GM21529 (cell line): ENCODE measurements around the gene SHE.

Source experiments
- ATAC-seq: cut with Tn5 transposase; IDR thresholded peaks from one replicate; pipeline ENCODE4 v1.9.1; 2021; ENCODE audit not compliant: unreplicated experiment

The SHE gene

DNA sequence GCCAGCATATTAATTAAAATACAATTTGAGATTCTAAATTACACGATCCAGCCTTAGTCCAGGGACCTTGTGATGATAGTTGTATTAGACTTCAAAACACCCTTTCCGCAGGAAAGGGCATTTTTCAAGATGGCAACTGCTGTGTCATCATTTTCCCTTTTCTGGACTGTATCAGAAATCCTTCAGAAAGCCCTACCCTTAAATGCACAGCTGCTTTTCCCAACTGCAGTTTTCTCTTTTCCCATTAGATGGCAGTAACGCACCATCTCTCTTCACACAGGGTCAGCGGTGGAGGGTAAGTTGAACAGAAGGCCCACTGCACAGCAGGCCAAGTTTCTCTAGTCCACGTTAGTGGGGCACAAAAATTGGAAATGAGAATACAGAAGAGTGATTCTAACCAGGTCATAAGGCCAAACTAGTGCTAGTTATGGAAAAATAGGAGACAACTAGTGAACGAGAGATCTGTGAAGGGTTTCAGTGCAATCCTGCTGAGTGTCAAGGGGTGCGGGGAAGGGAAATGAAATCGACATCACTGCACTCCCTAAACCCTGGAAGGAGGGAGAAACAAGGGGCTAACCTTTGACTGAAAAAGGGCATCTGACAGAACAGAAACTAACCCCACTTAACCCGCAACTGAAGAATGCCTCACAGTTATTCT, 22.3 kb downstream of the SHE start:
- ATAC-seq = no peak

DNA sequence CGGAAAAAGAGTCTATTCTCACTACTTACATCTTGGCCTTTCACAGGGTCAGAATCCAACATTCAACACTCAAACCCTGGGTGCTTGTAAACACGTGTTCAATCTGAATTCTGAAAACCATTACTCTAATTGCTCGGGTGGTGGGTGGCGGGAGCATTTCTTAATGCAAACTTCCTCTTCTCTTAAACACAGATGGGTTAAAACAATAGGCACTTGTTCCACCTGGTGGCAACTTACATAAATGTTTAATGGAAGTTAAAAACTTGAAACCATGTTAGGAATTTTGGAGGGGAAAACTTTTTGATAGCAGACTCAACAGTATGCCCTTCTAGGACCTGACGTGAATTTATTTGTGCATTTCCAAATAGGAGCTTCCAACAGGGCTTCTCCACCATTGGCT, 23.6 kb downstream of the SHE start:
- ATAC-seq = no peak

DNA sequence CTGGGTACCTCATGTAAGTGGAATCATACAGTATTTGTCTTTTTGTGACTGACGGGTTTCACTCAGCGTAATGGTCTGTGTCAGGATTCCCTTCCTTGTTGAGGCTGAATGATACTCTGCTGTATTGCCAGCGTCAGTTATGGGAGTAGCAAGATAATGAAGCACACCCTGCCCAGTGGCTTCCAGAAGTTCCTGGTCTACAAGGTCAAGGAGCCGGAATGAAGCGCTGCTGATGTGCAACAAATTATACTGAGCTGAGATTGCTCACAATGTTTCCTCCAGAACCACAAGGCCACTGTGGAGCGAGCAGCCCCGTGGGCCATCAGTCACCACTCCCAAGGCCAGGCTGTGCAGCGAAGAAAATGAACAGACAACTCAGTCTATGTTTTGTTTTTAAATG, 24.2 kb downstream of the SHE start:
- ATAC-seq = no peak

DNA sequence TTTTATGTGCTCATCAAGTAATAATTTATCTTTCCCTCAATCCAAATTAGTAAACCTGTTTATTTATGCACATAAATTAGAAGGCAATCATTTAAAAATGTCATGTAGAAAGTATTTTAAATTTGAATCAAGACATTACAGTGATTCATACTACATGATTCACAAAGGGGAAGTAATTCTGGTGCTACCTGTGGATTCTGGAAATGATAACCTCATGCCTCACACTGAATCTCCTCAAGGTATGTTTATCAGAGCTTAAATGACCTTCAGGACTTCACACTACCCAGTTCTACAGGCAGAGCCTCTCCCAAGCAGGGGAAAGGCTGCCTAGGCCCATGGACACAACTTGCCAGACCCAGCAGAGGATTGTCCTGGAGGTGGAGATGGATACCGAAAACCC, 25.4 kb downstream of the SHE start:
- no peak for ATAC-seq

DNA sequence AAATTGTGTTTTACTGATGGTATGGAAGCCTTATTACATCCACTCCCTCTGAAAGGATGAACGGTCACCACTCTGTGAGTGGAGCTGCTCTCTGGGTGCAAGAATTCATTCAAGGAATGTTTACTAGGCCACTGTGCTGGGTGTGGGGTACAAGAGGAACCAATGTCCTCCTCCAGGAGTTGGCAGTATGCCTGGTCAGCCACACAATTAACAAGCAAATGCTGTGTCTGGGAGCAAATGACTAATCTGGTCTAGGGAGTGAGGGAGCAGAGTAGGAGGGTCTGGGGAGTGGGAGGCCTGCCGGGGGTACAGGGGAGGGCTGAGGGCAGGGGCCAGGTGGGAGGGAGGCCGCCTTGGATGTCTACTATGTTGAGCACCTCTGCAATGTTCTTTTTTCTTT, 27.4 kb downstream of the SHE start:
- ATAC-seq = no peak

DNA sequence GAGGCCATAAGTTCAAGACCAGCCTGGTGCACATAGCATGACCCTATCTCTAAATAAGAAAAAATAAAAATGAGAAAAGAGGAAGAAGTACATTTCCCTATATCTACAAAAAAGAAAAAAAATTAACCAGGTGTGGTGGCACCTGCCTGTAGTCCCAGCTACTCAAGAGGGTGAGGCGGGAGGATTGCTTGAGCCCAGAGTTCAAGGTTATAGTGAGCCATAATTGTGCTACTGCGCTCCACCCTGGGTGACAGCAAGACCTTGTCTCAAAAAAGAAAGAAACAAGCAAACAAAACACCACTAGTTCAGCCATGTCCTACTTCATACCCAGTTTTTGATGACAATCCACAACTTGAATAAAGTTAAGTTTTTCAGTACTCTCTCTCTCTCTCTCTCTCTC, 30.9 kb downstream of the SHE start:
- no peak for ATAC-seq

DNA sequence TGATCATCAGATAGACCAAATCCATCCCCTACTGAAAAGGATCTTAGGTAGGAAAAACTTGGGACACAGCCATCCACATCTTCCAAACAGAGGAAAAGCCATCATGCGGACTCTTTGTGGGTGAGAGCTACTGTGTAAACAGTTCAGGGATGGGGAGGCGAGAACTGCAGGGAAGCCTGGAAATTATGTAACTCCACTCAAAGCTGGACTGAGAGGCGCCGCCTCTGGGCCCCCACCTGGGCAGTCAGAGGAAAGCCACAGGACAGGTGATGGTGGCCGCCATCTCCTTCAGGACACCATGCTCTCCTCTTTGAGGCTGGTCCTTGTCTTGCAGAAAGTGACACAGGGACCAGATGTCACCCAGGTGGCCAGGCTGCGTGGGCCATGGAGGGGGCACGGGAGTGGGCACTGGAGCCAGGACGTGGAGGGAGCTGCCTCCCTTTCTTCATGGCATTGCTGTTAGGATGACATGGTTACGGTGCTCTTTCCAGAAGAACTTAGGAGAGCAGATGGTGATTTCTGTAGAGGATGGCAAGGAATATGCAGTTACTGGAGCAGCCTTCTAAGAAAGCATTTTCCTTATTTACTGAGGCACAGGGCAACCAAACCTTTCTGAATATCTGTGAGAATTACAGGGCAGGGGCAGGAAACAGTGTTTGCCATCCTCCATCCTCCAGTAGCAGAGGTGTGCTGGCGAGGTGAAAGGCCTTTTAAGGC, 32.2 kb downstream of the SHE start:
- no peak for ATAC-seq

DNA sequence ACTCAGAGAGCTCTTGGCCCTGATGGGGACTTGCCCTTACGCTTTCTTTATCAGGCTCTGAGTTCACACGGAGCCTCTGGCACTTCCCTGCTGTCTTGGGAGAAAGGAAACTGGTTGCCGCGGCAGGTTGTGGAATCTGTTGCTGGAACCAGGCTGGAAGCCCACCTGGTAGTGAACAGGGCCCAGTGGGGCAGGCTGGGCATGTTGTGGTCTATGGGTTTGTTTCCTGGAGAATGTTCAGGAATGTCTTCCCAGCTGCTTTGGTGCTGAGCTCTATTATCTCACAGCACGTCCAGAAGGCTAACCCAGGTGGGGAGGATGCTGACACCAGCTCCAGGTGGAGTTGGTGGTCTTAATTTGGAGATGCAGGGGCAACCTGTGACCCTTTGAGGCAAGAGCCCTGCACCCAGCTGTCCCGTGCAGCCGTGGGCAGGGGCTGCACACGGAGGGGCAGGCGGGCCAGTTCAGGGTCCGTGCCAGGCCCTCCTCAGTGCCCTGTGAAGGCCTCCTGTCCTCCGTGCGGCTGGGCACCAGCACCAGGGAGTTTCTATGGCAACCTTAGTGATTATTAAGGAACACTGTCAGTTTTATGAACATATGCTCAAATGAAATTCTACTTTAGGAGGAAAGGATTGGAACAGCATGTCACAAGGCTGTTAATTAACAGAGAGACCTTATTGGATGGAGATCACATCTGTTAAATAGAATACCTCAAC, 33.5 kb downstream of the SHE start:
- no peak for ATAC-seq

DNA sequence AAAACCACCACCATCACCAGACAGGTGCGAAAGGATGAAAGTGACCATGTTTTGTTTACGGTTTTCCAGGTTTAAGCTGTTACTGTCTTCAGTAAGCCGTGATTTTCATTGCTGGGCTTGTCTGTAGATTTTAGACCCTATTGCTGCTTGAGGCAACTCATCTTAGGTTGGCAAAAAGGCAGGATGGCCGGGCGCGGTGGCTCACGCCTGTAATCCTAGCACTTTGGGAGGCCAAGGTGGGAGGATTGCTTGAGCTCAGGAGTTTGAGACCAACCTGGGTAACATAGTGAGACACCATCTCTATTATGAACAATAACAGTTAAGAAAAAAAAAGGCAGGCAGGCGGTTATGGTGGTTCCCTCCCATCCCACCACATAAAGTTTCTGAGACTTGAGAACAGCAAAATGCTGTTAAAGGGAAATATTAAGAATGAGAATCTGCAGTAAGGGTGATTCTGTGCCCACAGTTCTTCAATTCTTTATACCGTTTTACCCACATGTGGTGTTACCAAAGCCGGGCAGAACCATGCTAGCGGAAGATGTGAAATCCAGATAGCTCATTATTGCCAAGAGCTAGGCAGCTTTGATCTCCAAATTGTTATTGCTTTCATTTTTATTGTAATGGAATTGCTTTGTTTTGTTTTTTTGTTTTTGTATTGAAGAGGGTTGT, 34.6 kb downstream of the SHE start:
- ATAC-seq = no peak

DNA sequence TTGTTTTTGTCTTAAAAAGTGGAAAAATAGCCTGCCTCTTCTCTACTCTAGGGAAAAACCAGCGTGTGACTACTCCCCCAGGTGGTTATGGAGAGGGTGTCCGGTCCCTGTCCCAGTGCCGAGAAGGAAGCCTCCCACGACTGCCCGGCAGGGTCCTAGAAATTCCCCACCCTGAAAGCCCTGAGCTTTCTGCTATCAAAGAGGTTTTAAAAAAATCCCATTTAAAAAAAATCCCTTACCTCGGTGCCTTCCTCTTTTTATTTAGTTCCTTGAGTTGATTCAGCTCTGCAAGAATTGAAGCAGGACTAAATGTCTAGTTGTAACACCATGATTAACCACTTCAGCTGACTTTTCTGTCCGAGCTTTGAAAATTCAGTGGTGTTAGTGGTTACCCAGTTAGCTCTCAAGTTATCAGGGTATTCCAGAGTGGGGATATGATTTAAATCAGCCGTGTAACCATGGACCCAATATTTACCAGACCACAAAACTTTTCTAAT, 35.2 kb downstream of the SHE start:
- ATAC-seq = no peak

DNA sequence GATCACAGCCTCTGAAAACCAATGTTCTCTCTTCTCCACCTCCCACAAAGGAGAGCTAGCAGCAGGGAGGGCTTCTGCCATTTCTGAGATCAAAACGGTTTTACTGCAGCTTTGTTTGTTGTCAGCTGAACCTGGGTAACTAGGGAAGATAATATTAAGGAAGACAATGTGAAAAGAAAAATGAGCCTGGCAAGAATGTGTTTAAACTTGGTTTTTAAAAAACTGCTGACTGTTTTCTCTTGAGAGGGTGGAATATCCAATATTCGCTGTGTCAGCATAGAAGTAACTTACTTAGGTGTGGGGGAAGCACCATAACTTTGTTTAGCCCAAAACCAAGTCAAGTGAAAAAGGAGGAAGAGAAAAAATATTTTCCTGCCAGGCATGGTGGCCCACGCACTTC, 36.0 kb downstream of the SHE start:
- ATAC-seq = no peak

DNA sequence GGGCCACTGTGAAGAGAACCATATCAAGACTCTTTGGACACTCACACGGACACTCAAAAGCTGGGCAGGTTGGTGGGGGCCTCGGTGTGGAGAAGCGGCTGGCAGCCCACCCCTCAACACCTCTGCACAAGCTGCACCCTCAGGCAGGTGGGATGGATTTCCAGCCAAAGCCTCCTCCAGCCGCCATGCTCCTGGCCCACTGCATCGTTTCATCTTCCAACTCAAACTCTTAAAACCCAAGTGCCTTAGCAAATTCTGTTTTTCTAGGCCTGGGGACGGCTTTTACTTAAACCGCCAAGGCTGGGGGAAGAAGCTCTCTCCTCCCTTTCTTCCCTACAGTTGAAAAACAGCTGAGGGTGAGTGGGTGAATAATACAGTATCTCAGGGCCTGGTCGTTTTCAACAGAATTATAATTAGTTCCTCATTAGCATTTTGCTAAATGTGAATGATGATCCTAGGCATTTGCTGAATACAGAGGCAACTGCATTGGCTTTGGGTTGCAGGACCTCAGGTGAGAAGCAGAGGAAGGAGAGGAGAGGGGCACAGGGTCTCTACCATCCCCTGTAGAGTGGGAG, 36.5 kb downstream of the SHE start:
- ATAC-seq = no peak

DNA sequence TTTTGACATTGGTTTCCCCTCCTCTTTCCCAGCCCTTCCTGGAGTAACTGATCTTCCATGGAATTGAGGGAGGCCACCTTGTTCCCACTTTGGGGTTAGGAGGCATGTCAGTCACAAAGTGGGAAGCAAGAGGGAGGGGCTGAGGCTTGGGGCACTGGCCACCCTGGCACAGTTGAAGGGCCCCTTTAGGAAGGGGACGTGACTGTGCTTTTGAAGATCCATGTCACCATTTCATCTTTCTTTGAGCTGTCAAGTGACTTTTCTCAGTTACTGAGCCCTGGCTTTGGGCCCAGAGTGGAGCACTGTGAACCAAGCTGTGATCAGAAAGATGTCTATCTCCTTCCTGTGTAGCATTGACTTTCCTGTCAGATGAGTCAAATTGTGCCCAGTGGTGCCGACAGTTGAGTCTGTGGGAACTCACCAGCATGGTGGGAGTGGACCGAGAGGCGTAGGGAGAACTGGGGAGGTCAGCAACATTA, 38.7 kb downstream of the SHE start:
- ATAC-seq = no peak

DNA sequence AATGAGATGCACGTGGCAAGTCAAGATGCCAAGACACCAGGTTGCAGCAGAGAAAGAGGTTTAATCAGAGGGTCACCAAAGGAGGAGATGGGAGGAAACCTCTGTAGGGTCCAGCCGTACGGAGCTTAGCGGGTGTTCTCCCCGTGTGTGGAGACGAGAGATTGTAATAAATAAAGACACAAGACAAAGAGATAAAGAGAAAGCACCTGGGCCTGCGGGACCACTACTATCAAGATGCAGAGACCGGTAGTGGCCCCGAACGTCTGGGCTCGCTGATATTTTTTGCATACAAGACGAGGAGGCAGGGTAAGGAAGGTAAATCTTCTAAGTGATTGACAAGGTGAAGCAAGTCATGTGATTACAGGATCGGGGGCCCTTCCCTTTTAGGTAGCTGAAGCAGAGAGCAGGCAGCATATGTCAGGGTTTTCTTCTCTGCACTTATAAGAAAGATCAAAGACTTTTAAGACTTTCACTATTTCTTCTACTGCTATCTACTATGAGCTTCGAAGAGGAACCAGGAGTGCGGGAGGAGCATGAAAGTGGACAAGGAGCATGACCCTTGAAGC, 41.4 kb downstream of the SHE start:
- ATAC-seq = no peak

DNA sequence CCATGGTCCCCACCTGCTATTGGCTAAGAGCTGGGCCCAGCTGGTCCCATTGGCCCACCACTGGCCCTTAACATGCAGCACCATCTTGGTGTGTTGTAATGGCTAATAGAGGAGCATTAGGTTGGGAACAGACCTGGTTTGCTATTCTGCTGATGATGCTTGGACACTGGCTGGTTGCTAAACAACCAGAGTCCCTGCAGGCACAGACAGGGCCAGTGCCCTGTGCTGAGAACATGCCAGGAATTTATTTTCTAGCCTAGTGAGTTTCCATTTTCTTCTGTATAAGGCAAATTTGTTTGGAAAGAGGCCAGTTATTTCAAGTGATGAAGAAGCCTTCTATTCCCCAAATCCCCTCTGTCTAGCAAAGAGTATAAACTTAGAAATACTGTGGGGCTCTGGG, 43.1 kb downstream of the SHE start:
- ATAC-seq = no peak

DNA sequence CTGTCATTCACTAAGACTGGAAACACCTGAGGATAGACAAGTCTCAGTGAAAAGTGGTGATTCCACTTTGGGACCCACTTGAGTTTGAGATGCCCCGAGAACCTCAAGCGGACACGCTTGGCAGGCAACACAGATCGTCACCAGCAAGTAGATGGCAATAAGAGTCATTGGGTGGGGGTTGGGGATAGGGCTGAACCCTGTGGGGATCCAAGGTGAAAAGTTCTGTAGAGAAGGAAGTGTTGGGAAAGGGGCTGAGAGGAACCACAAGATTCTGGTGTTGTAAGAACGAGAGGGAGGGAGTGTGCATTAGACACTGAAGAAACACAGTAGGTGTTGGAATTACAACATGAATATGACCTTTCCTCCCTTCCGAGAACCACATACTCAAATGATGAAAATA, 45.6 kb downstream of the SHE start:
- ATAC-seq = no peak

DNA sequence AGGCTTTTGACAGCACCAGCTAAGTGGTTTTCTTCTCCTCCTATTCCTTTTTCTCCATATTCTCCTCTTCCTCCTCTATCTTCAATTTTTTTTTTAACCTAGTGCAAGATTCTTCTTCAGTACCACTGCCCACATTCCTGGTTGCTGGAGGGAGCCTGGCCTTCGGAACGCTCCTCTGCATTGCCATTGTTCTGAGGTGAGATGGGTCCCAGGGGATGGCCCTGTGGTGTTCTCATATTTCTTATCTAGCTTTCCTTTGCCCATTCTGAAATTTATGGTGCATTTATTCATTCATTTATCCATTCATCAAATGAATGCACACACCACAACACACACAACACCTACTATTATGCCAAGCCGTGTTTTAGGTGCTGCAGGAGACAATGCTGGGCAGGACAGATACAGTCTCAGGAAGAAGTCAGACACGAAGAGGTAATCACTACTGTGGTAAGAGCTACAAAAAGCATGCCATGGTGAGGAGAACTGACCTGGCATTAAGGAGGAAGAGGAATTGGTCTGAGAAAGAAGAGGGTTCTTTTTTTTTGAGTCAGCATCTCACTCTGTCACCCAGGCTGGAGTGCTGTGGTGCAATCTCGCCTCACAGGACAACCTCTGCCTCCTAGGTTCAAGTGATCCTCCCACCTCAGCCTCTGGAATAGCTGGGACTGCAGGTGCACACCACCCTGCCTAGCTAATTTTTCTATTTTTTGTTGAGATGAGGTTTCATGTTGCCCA, 47.7 kb downstream of the SHE start:
- no peak for ATAC-seq

DNA sequence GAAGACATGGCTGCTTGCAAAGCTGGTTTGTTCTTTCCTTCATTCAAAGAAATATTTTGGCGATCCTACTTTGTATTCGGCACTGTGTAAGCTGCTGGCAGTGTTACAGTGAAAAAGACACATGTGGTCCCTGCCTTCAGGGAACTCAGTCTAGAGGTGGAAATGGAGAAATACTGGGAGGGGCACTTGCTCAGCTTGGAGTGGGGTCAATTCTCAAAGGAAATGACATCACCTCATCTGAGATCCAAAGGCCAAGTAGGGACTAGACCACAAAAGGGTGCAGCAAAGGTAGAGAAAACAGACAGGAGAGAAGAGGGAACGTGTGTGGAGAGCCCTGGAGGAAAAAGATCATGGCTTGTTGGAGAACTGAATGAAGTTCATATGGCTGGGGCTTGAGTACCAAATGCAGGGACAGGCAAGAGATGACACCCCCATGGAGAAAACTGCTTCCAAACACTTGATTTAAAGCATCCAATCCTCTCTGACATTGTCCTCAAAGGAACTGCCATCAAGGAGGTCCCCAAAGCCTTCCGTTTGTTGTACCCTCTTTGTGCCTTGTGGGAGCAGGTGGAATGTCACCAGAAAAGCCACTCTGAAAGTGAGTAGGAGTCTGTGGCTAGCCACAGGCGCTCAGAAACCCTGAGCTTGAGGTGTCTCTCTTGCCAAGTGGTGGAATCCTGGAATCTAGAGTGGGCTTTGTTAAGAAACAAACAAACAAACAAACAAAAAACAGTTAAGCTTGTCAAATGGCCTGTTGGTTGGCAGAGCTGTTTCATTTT, 48.4 kb downstream of the SHE start:
- no peak for ATAC-seq

DNA sequence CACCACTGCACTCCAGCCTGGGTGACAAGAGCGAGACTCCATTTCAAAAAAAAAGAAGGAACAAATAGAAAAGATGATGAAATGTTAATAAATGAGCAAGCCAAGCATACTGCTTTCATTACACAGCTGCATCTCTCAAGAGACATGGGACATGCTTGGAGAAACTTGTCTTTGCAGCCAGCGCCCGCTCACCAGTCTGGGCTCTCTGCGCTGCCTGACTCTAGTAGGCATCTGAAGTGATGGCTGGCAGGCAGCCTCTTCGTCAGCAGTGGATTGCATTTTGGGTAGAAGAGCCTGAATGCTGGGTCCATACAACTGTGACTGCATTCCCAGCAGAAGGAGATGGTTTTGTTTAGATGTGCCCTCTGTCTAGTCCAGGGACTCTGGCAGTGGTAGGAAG, 49.1 kb downstream of the SHE start:
- ATAC-seq = no peak
